ENCODE data around the gene CITED4.

The CITED4 gene

GRCh38 chr1:40817791-40818263 is 44.3 kb downstream of the CITED4 start:
- in situ Hi-C loops (cut with MboI; ENCODE audit: low sequenced_read_pairs): no loop called here

- in situ Hi-C loops (cut with MboI; ENCODE audit: low sequenced_read_pairs): no loop called here
These were observed 46.7 kb downstream of the CITED4 start for GRCh38 chr1:40815420-40815819.

Measured in HL-60/S4 (cell line).